ENCODE data around the gene OR10A3. TPM values are rescaled to one million over a fixed set of nuclear protein-coding genes. Genes with fewer than 3 reads are reported as not detected.

Gene OR10A3
- total and polyA plus RNA-seq, 2 of the 8 experiments (the other 6 are each of a cell fraction or from before 2014, with no cell fraction given): not detected

GRCh38 chr11:7977232-7977917 lies 35.9 kb upstream of the OR10A3 start (continued):
- TF ChIP-seq CHD7 (IDR thresholded peaks at IDR 0.05; ENCODE audit: insufficient replicate concordance, low read length) (no peak), SRF (IDR thresholded peaks at IDR 0.05; ENCODE audit: low read depth, low read length) (no peak)

Measured in H1 (cell line).